SK-N-SH (cell line): Measurements from ENCODE around the gene TPCN2.

Source experiments
- EZH2phosphoT487 ChIP-seq: fragments of 200-600 bp; sonication (generic); IDR thresholded peaks from 2 replicates; pipeline ENCODE4 v1.6.1; 2017; ENCODE audit warnings: low read depth, mixed run types, mild to moderate bottlenecking, antibody characterized with exemption, moderate library complexity, borderline replicate concordance
- JUND ChIP-seq: IDR thresholded peaks from 2 replicates; pipeline ENCODE4 v1.4.0; 2012
- NRF1 ChIP-seq: IDR thresholded peaks from 2 replicates; pipeline ENCODE4 v1.6.1; 2012; ENCODE audit warnings: low read depth, mild to moderate bottlenecking, low read length
- RAD21 ChIP-seq: IDR thresholded peaks from 2 replicates; pipeline ENCODE4 v1.6.1; 2012; ENCODE audit warnings: mild to moderate bottlenecking, low read length
- RXRA ChIP-seq: IDR thresholded peaks from 2 replicates; pipeline ENCODE4 v1.4.0; 2012; ENCODE audit warnings: low read depth, mild to moderate bottlenecking, borderline replicate concordance
- SMC3 ChIP-seq: IDR thresholded peaks from 2 replicates; pipeline ENCODE4 v1.6.1; 2012; ENCODE audit warnings: low read depth, low read length, improper control_type of control experiment
- YY1 ChIP-seq: IDR thresholded peaks from 2 replicates; pipeline ENCODE4 v1.4.0; 2012; ENCODE audit warnings: low read depth, mild to moderate bottlenecking
- TF ChIP-seq, protein P1 (sequence below): fragments of 200-600 bp; sonication (generic); IDR thresholded peaks from 2 replicates; pipeline ENCODE4 v1.6.1; 2017; ENCODE audit warnings: antibody characterized with exemption, mild to moderate bottlenecking, moderate library complexity

DNA sequence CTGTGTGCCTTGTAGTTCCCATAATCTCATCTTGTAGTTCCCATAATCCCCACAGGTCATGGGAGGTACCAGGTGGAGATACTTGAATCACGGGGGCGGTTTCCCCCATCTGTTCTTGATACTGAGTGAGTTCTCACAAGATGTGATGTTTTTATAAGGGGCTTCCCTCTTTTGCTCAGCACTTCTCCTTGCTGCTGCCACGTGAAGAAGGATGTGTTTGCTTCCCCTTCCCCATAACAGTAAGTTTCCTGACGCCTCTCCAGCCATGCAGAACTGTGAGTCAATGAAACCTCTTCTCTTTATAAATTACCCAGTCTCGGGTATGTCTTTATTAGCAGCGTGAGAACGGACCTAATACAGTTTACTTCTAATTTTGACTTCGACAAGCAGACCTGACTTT lies 93.0 kb downstream of the TPCN2 start:
- TF ChIP-seq, protein P1, sequence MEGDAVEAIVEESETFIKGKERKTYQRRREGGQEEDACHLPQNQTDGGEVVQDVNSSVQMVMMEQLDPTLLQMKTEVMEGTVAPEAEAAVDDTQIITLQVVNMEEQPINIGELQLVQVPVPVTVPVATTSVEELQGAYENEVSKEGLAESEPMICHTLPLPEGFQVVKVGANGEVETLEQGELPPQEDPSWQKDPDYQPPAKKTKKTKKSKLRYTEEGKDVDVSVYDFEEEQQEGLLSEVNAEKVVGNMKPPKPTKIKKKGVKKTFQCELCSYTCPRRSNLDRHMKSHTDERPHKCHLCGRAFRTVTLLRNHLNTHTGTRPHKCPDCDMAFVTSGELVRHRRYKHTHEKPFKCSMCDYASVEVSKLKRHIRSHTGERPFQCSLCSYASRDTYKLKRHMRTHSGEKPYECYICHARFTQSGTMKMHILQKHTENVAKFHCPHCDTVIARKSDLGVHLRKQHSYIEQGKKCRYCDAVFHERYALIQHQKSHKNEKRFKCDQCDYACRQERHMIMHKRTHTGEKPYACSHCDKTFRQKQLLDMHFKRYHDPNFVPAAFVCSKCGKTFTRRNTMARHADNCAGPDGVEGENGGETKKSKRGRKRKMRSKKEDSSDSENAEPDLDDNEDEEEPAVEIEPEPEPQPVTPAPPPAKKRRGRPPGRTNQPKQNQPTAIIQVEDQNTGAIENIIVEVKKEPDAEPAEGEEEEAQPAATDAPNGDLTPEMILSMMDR = no peak
- TF ChIP-seq RXRA (no peak), SMC3 (no peak), RAD21 (no peak), JUND (no peak), NRF1 (no peak), YY1 (no peak), EZH2phosphoT487 (no peak)
